HG03139 (cell line): ENCODE data around the gene TRIOBP.

Experiments used
- ATAC-seq: cut with Tn5 transposase; IDR thresholded peaks from one replicate; pipeline ENCODE4 v1.9.1; 2021; ENCODE audit not compliant: unreplicated experiment

The TRIOBP gene

GRCh38 chr22:37802310-37803194, 105.7 kb downstream of the TRIOBP start:
- ATAC-seq: no peak

DNA sequence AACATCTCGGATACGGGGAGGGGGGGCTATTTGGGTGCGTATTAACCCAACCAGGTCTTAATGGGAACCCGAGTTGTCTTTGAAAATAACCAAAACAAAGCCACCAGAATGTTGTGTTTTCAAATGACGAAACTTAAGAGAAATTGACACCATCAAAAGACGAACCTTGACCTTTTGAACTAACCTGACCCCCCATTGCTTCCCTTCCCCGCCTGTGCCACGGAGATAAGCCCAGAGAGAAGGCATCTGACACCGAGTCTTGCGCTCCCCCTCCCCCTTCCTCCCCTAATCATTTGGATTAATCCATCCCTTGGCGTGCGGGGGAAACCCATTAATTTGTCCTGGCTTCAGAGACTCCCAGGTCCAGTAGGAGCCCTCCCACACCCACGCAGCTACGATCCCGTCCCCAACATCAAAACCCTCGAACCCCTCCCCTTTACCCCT, 106.4 kb downstream of the TRIOBP start:
- no peak for ATAC-seq

GRCh38 chr22:37803639-37804351, 106.9 kb downstream of the TRIOBP start:
- ATAC-seq: no peak

DNA sequence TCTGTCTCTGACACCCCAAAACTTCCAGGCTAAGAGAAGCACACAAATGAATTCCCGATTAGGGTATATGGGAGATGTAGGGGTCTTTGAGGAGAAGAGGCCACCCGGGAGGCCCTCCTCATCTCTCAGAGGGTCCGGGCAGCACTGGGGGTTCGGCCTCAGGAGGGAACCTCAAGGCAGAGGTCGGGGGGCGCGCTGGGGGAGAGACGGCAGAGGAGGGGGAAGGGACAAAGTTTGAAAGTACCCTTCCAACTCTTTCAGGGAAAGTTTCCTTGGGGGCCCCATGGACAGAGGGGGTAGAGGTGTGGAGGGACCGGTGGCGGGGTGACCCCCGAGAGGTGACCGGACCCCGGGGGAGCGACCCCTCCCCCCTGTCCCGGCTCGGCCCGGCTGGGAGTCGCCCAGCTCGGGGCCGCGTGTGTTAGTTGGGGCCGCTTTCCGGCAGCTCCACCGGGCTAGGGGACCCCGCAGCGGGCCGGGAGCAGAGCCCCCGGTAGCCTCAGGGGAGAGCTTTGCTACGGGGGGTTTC, 107.6 kb downstream of the TRIOBP start:
- ATAC-seq: no peak

GRCh38 chr22:37804881-37805809, 108.3 kb downstream of the TRIOBP start:
- ATAC-seq: no peak

- no peak for ATAC-seq
Observed at GRCh38 chr22:37805810-37806277, 109.0 kb downstream of the TRIOBP start.

DNA sequence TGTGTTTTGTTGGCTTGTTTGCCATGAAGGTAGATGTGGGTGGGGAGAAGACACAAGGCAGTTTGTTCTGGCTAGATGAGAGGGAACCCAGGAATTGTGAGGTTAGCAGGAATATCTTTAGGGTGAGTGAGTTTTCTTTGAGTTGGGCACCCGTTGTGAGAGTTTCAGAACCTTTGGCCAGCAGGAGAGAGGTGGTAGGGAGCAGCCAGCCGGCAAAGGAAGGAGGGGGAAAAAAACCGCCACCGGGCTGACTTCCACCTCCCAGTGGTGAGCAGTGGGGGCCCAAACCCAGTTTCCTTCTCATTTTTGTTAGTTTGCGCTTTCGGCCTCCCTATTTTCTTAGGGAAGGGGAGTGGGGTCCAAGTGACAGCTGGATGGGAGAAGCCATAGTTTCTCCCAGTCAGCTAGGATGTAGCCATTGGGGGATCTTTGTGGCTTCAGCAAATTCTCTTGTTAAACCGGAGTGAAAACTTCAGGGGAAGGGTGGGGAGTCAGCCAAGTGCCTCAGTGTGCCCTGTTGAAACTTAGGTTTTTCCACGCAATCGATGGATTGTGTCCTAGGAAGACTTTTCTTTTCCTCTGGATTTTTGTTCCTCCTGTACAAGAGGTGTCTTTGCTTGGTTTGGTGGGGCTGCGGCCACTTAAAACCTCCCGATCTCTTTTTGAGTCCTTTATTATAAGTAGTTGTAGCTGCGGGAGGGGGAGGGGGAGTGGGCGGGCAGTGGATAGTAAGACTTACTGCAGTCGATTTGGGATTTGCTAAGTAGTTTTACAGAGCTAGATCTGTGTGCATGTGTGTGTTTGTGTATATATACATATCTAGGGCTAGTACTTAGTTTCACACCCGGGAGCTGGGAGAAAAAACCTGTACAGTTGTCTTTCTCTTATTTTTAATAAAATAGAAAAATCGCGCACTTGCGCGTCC, 109.8 kb downstream of the TRIOBP start:
- no peak for ATAC-seq

DNA sequence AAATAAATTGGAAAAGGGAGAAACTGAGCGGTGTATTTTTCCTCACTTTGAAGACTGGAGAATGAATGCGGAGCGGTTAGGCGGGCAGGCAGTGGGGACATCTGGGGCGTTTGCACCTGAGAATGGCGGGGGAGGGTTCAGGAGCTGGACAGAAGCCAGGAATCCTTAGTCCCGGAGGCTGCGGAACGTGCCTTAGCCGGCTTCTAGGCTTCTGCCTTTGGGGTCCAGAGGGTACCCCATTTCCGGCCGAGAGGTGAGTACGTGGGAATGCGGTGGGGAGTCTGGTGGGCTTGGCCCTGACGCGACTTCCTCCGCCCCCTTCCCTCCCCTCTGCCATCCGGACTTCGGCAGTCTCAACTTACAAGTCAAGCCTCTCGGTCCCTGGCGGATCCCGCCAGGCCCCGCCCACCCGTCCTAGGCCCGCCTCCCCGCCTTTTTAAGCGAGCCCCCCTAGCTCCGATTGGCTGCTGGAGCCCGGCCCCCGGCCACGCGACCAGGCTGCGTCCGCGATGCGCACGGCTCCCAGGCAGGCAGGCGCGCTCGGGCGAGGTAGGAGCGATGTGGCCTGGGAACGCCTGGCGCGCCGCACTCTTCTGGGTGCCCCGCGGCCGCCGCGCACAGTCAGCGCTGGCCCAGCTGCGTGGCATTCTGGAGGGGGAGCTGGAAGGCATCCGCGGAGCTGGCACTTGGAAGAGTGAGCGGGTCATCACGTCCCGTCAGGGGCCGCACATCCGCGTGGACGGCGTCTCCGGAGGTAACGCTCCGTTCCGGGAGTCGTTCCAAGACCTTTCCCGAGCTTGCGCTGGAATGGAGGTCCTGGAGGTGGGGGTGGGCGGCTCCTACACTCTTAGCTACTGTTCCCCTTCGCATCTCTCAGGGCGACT, 110.8 kb downstream of the TRIOBP start, which contains the start of gene GCAT:
Gene GCAT (plus strand): TSS at position 525 of the 884 bp plus-strand sequence. CDS start 34 bp downstream, at position 559.
- ATAC-seq: peak; percentile 66

GRCh38 chr22:37808294-37808657, 111.4 kb downstream of the TRIOBP start:
- no peak for ATAC-seq

GRCh38 chr22:37809672-37810333, 113.0 kb downstream of the TRIOBP start:
- ATAC-seq: no peak

- ATAC-seq: no peak
Observed at GRCh38 chr22:37811867-37812266, 115.0 kb downstream of the TRIOBP start.

DNA sequence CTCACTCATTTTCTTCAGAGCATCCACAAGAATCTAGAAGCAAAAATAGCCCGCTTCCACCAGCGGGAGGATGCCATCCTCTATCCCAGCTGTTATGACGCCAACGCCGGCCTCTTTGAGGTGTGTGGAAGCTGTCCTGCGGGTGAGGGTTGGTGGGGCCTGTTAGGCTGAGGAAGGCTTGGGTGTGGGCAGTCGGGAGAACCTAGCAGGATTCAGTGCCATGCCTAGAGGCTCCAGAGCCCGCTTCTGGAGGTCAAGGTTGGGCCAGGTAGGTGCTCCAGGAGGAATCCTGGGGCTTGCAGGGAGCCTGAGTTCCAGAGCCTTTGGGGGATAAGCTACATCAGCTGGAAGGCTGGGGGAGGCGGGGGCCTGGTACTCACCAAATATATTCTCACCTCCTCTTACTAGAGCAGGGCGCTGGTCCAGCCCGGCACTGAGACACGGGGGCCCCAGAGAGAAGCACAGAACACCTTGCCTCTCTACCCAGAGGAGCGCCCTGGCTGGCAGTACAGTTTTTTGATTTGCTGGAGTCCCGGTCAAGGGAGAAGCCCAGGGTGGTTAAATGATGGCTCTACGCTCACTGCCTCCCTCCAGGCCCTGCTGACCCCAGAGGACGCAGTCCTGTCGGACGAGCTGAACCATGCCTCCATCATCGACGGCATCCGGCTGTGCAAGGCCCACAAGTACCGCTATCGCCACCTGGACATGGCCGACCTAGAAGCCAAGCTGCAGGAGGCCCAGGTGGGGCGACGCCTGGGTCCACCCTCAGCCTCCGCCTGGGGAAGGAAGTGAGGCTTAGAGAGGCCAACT, 116.2 kb downstream of the TRIOBP start:
- ATAC-seq: no peak

GRCh38 chr22:37815593-37815992, 118.7 kb downstream of the TRIOBP start:
- no peak for ATAC-seq

DNA sequence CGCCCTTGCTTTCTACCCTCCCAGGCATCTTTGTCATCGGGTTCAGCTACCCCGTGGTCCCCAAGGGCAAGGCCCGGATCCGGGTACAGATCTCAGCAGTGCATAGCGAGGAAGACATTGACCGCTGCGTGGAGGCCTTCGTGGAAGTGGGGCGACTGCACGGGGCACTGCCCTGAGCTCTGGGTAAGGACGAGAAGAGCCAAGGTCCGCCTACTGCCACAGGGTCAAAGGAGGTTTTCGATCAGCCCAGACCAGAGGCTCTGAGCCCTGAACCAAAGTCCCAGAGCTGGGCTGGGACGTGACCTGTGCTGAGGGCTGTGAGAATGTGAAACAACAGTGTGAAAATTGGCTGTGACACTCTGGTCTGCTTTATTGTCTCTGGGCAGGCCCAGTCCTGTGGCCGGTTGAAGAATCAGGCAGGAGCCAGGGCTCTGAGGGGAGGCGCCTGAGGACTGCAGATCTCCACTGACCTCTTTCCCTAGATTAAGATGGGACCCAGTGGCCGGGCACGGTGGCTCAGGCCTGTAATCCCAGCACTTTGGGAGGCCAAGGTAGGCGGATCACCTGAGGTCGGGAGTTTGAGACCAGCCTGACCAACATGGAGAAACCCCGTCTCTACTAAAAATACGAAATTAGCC, 119.8 kb downstream of the TRIOBP start:
- ATAC-seq: no peak

DNA sequence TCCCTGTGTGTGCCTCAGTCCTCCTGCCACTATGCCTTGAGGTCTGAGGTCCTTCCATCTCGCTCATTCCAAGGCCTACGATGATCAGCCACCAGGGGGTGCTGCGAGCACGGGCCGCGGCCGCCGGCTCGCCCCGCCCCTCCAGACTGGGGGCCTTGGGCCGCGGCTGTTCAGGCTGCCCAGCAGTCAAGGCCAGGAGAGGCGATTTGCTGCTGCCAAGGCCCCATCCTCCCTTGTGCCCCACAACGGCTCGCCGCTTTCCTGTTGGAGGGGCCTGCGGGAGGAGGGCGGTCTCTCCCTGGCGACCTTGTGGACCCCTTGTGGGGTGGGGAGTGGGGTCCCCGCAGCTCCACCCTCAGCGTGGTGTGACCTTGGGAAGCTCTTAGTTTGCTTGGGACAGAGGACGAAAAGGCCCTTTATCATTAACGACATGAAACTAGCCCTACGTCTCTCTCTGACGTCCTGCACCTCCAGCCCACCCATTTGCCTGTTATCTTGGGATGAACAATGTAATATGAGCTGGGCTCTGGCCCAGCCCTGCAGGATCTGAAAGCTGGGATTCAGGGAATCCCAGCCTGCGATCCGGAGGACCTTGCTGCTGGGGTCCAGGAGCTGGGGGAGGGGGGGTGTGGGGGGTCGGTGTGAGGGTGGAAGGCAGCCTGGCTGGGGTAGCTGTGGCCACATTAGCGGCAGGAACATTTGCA, 121.0 kb downstream of the TRIOBP start:
- ATAC-seq: peak; percentile 60
